Measurements from ENCODE around the gene LNPK.
"Not testable (repeated sequence)": the region's sequence is repeated elsewhere in the genome, so short reads cannot be mapped to it uniquely, and the experiment has no call there.

GRCh38 chr2:175895957-175896356 lies 106.1 kb downstream of the LNPK start:
- TF ChIP-seq CTCF (IDR thresholded peaks at IDR 0.05; ENCODE audit: insufficient read depth, low read length, poor library complexity, severe bottlenecking); EZH2phosphoT487 (conservative IDR thresholded peaks at IDR 0.05; ENCODE audit: low read length): not testable (repeated sequence)
